IPS DF 4.7 (cell line): Measurements from ENCODE around the gene MAGEA11.
"Not testable (repeated sequence)": the region's sequence is repeated elsewhere in the genome, so short reads cannot be mapped to it uniquely, and the experiment has no call there.

Source experiments
- DNase-seq: peaks from one replicate; pipeline ENCODE4 v3.0.0-alpha.2; 2013; ENCODE audit warnings: low spot score; ENCODE audit errors: extremely low read depth

Gene MAGEA11

GRCh38 chrX:149717803-149718202 lies 5.9 kb downstream of the MAGEA11 start:
- DNase-seq: no peak

DNA sequence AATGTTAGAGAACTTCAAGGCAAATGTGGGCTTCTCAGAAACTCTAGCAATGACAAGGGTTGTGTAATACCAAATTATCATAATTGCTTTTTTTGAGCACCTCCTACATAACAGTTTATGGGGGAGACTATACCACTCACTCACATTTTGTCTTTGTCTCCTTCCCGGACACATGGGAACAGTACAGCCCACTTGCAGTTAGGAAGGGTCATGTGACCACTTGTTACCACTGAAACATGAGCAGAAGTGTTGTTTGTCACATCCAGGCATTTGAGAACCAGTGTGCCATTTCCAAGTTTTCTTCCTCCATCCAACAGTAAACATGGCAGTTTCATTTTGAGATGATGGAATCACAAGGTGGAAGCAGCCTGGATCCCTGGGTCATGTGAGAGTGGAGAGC lies 6.9 kb downstream of the MAGEA11 start:
- DNase-seq: no peak

GRCh38 chrX:149720021-149720689 lies 8.3 kb downstream of the MAGEA11 start:
- DNase-seq: no peak

- not testable (repeated sequence) for DNase-seq
Observed at GRCh38 chrX:149721241-149721640, 9.4 kb downstream of the MAGEA11 start.

DNA sequence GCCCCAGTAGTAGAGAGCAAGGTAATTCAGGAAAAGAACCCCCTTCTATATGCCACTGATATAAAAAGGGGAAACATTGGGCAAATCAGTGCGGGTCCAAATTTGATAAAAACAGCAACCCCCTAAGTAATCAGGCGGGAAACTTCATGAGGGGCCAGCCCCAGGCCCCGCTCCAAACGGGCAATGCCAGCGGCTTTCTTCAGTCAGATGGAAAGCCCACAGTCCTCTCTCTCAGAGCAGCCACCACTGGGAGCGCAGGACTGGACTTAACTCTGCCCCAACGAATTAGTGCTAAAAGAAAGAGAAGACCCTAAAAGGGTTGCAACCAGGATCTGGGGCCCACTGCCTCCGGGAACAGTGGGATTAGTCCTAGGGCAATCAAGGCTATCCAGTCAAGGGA lies 9.9 kb downstream of the MAGEA11 start:
- DNase-seq: no peak

DNA sequence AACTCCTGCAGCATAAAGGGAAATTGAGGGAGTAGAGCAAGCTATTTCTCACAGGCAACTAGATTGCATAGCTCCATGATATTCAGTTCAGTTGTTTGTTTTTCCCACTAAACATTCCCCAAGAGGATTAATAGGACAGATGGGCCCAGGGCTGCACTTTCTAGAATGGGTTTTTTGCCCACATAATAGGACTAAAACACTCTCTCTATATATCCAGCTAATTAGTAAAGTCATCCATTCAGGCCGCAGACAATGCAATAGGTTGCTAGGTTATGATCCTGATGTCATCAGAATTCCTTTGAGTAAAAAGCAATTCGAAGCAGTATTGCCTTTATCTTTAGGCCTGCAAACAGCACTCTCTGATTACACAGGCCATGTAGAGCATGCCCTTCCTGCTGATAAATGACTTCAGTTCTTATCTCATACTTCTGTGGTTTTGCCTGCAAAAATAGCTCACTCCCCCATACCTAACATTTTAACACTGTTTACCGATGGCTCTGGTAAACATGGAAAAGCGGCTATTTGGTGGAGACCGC lies 11.8 kb downstream of the MAGEA11 start:
- DNase-seq: not testable (repeated sequence)

- DNase-seq: not testable (repeated sequence)
Observed at GRCh38 chrX:149727308-149727707, 15.4 kb downstream of the MAGEA11 start.

GRCh38 chrX:149742269-149742668 lies 30.4 kb downstream of the MAGEA11 start:
- DNase-seq: not testable (repeated sequence)

DNA sequence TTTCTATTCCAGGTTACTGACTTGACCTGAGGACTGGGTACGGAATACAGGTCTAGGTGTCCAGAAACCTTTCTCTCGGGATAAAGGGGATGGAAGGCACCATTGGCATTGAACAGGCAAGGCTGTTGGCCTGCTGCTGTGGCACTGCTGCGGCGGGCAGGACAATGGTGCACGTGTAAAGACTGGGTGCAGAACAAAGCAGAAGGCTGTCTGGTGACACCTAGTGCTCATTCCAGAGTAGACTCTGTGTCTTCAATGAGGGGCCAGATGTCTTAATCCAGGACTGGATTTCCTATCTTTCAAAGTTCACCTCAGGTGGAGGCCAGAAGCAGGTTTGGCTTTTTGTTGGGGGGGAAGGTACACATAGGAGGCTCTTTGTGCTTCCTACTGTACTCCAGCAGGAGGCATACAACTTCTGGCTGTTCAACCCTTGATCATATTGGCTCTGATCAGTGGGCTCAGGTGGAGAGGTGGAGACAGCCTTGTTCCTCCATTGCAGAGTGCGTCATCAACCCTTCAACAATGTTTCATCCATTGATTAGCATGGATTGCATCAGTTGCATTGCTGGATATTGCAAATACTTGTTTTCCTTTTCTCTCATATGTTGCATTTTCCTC lies 34.6 kb downstream of the MAGEA11 start:
- not testable (repeated sequence) for DNase-seq

DNA sequence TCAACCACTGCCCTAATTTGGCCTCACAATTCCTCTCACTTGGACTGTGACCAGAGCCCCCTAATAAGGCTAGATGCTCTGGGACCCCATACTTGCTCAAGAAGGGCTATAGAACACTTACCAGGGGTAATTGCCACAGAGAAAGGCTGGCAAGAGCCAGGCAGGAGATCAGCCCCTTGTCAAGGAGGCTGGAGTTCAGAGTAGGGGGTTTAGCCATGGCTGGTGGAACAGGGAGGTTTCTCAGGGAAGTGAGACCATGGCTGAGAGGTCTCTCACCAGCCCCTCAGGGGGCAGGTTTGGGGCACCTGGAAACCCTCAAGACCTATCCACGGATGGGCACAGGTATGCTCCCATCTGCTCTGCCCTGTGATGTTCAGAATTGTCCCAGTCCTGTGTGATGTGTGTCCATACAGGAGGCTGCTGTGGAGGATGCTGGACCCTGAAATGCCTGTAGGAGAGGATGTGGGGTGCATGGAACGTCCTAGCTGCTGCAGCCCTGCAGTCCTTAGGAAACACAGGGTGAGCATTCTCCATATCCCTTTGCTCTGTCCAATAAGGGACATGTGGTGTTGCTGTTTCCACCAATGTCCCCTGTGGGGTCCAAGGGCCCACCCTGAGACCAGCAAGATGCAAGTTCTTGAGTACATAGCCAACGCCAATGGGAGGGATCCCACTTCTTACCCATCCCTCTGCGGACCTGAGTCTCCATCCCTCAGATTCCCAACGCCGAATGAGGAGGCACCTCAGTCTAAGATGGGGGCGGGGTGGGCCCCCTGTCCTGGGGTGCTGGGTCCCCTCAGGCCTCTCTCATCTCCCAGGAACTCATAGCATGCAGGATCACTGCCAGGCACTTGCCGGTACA lies 45.6 kb downstream of the MAGEA11 start:
- no peak for DNase-seq

GRCh38 chrX:149758068-149758714 lies 46.3 kb downstream of the MAGEA11 start:
- DNase-seq: no peak

DNA sequence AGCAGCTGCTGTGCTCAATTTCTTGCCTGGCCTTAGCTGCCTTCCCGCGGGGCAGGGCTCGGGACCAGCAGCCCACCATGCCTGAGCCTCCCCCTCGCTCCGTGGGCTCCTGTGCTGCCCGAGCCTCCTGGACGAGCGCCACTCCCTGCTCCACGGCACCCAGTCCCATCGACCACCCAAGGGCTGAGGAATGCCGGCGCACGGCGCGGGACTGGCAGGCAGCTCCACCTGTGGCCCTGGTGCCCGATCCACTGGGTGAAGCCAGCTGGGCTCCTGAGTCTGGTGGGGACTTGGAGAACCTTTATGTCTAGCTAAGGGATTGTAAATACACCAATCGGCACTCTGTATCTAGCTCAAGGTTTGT lies 46.8 kb downstream of the MAGEA11 start:
- not testable (repeated sequence) for DNase-seq

- DNase-seq: no peak
Observed at GRCh38 chrX:149759824-149760223, 48.0 kb downstream of the MAGEA11 start.

- DNase-seq: no peak
Observed at GRCh38 chrX:149760965-149761364, 49.1 kb downstream of the MAGEA11 start.

DNA sequence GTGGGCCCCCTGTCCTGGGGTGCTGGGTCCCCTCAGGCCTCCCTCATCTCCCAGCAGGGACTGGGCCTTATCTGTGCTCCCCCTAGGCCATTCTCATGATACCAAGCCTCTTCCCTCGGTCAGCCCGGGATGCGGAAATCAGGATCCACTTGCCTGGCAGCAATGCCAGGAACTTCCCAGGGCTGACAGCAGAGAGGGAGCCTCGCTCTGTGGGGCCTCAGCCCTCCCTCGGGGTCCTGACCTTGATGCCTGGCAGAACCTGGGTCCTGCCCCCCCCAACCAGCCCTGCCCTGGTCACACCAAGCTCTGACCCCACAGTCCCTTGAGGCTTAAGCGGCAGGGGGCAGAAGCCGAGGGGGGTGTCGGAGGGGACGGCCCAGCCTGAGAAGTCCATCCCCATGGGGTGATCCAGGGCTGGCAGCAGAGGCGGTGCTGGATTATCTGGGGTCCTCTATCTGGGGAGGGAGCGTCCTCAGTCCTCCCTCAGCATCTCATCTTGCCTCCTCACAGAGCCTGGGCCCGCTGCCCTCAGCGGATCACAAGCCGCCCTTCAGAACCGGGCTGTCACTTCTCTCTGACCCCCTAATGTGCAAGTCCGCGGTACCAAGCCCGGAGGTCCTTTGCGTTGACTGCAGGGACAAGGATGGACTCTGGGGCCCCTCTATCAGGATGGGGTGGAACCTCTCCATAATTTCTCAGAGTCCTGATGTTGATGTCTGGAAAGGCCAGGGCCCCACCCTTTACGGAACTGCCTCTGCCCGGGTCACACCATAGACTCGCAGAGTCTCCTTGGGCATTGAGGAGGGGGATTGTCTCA lies 50.2 kb downstream of the MAGEA11 start:
- not testable (repeated sequence) for DNase-seq

DNA sequence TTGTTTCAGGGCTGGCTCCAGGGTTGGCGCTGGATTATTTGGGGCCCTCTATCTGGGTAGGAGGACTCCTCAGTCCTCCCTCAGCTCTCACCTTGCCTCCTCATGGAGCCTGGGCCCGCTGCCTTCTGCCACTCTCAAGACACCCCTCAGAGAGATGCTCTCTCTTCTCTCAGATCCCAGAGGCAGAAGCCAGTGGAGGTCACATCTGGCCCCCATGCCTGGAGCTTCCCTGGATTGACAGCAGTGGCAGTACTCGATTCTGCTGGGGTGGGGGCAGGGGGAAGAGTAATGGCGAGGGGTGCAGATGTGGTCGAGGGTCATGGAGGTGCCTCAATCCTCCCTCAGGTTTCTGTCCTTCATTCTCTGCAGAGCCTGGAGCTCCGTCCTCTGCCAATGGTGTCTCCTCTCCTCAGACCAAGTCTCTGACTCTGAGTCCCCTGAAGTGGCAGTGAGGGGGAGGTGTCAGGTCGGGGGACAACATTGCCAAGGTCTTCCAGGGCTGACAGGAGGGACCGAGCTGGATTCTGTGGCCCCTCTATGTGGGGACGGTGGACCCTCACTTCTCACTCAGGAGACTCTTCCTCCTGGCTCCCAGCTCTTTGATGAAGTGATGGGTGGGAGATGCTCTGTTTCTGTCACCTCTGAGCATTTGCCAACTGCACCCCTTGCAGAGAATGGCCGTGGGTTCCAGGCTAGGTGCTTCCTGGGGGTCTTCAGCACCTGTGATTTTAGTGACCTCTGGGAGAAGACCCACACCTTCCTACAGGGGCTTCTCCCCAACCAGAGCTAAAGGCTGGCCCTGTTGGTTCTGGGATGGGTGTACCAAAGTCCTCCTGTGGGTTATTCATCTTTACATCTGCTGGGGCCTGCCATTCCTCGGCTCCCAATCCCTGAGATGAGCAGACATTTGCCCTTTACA lies 51.1 kb downstream of the MAGEA11 start:
- no peak for DNase-seq
